ENCODE data around the gene TULP4. TPM values are rescaled to one million over a fixed set of nuclear protein-coding genes. Genes with fewer than 3 reads are reported as not detected.

Gene TULP4
- total and polyA plus RNA-seq, 2 of the 8 experiments (the other 6 are each of a cell fraction or from before 2014, with no cell fraction given), result 7.7 to 51.6 TPM

GRCh38 chr6:158559338-158559894 lies 247.2 kb downstream of the TULP4 start:
- peak overlapping the region; percentile 80 to 83 for H3K4me2 ChIP-seq (ENCODE audit: insufficient read depth in 1 of 2, low read depth in 2 of 2, low read length in 2 of 2)
- H2BK120ac ChIP-seq (replicated peaks; ENCODE audit: low read depth, low read length), result no peak overlapping the region
- H4K5ac ChIP-seq (ENCODE audit: insufficient read length, low read depth, low read length), result peak overlapping the region; percentile 69
- H3K79me1 ChIP-seq (ENCODE audit: low read depth, low read length), result peaks cover 21% of the 10 kb centered on the region
- no peak overlapping the region for H3K14ac ChIP-seq (ENCODE audit: insufficient read length)
- H2BK5ac ChIP-seq (ENCODE audit: low read depth, low read length), result peak overlapping the region; percentile 56
- peak overlapping the region; percentile 74 for H3K4ac ChIP-seq (replicated peaks; ENCODE audit: insufficient read length, low read depth, low read length)
- H2AK5ac ChIP-seq (ENCODE audit: low read depth, low read length), result no peak overlapping the region
- peak overlapping the region; percentile 44 to 85 (median 66) for H3K9ac ChIP-seq (replicated peaks in 1 of 4; ENCODE audit: extremely low read depth in 1 of 4, low read depth in 3 of 4, low read length in 3 of 4)
- H3K36me3 ChIP-seq (ENCODE audit: control insufficient read depth in 2 of 4, insufficient read depth in 4 of 4, low read length in 3 of 4), result no peaks in the 10 kb centered on the region
- no peak overlapping the region for H3K56ac ChIP-seq (replicated peaks; ENCODE audit: insufficient read length, low read depth, low read length)
- no peak overlapping the region for H2BK15ac ChIP-seq (ENCODE audit: low read length)
- peak overlapping the region; percentile 55 for H2AFZ ChIP-seq (ENCODE audit: low read length)
- no peak for TF ChIP-seq KDM1A (IDR thresholded peaks at IDR 0.05; ENCODE audit: borderline replicate concordance, low read length)
- no peak for TF ChIP-seq RXRA (IDR thresholded peaks at IDR 0.05; ENCODE audit: insufficient read depth, low read depth, low read length)
- no peak for TF ChIP-seq ATF3 (IDR thresholded peaks at IDR 0.05; ENCODE audit: insufficient read depth, low read depth, low read length)
- no peak for TF ChIP-seq CTCF (IDR thresholded peaks at IDR 0.05; ENCODE audit: control extremely low read depth in 1 of 3, insufficient read depth in 1 of 3, low read depth in 1 of 3, low read length in 3 of 3)
- TF ChIP-seq SUZ12 (IDR thresholded peaks at IDR 0.05; ENCODE audit: low read length), result 0 out of 2 replicates have a peak, but pooled peaks have one; percentile 34
- DNase-seq (ENCODE audit: low read depth in 1 of 2, low spot score in 2 of 2) (no peak), FAIRE-seq (no peak)
- H3K27ac ChIP-seq (ENCODE audit: low read depth, low read length), result peak overlapping the region; percentile 17; the same call in 1 of the 2 replicates
- no peaks in the 10 kb centered on the region for H3K9me3 ChIP-seq (ENCODE audit: insufficient read depth in 2 of 2, low read depth in 1 of 2, low read length in 1 of 2)
- POLR2A ChIA-PET (ENCODE audit: partially characterized antibody), result interaction anchor here (0.6 to 3.1 kb wide), 9 partner anchors 9 to 403 kb away, joined by 3 to 19 read pairs (median 4); no protein-coding TSS in a partner anchor
- no peak overlapping the region for H4K91ac ChIP-seq (replicated peaks; ENCODE audit: insufficient read length, low read length)
- H3K4me1 ChIP-seq (replicated peaks in 1 of 4; ENCODE audit: control insufficient read depth in 3 of 4, insufficient read depth in 4 of 4, low read length in 3 of 4), result peaks cover 5 to 9% (median 8%) of the 10 kb centered on the region in 4 experiments; a peak in 6 of 7 replicates
- H3K79me2 ChIP-seq (ENCODE audit: control insufficient read depth in 1 of 2, insufficient read depth in 2 of 2, low read length in 2 of 2), result peaks cover 7 to 38% of the 10 kb centered on the region in 2 experiments; a peak in 3 of 4 replicates
- H3K23me2 ChIP-seq (ENCODE audit: low read depth, low read length), result peaks cover 3% of the 10 kb centered on the region; the same call in 1 of the 2 replicates
- H3K18ac ChIP-seq (ENCODE audit: extremely low read depth, low read length), result peak overlapping the region; percentile 66; the same call in 1 of the 2 replicates
- no peak overlapping the region for H3K23ac ChIP-seq (ENCODE audit: insufficient read length)
- no peak overlapping the region for H2BK20ac ChIP-seq (ENCODE audit: low read length)
- peak overlapping the region; percentile 97; the same call in 1 of the 2 replicates for H4K8ac ChIP-seq (ENCODE audit: extremely low read depth, insufficient read depth, low read length)
- no peak overlapping the region for H2BK12ac ChIP-seq (ENCODE audit: low read depth, low read length)
- H3K4me3 ChIP-seq (ENCODE audit: extremely low read depth in 1 of 4, insufficient read depth in 2 of 4, low read depth in 3 of 4, low read length in 4 of 4), result peak overlapping the region; percentile 58 to 95 (median 66)
- peaks cover 8 to 15% of the 10 kb centered on the region in 2 experiments for H4K20me1 ChIP-seq (replicated peaks in 1 of 2; ENCODE audit: control insufficient read depth in 1 of 2, insufficient read depth in 2 of 2, low read length in 2 of 2)
- 65% methylated on average over 14 of the region's 14 CpGs; no CpG with 5 or more reads in 1 of the 2 experiments for WGBS, 2 experiments (ENCODE audit: extremely low coverage in 1 of 2, insufficient coverage in 1 of 2, insufficient read length in 1 of 2, insufficient replicate concordance in 2 of 2, low coverage in 1 of 2, low lambda C conversion rate in 2 of 2, missing lambda C conversion rate in 1 of 2)
- H3K27me3 ChIP-seq (replicated peaks in 1 of 4; ENCODE audit: control insufficient read depth in 3 of 4, extremely low read depth in 1 of 4, insufficient read depth in 3 of 4, low read length in 3 of 4), result no peaks in the 10 kb centered on the region
- CTCF ChIA-PET (ENCODE audit: partially characterized antibody), result interaction anchor here (0.7 to 1.5 kb wide), 5 partner anchors 13 to 1324 kb away, joined by 3 to 5 read pairs (median 3); no protein-coding TSS in a partner anchor
